Measurements from ENCODE around the gene WTIP.

Gene WTIP

DNA sequence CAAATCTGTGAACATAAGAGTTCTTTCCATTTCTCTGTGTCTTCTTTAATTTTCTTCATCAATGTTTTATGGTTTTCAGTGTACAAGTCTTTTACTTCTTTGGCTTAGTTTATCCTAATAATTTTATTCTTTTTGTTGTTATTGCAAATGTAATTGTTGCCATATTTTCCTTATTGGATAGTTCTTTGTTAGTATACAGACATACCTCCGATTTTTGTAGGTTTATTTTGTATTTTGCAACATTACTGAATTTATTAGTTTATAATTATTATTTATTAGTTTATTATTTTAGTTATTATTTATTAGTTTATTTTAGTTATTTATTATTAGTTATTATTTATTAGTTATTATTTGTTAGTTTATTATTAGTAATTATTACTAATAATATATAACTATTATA lies 43.4 kb downstream of the WTIP start:
- DNase-seq (ENCODE audit: extremely low read depth, low read depth): no peak
- TF ChIP-seq, protein P1, sequence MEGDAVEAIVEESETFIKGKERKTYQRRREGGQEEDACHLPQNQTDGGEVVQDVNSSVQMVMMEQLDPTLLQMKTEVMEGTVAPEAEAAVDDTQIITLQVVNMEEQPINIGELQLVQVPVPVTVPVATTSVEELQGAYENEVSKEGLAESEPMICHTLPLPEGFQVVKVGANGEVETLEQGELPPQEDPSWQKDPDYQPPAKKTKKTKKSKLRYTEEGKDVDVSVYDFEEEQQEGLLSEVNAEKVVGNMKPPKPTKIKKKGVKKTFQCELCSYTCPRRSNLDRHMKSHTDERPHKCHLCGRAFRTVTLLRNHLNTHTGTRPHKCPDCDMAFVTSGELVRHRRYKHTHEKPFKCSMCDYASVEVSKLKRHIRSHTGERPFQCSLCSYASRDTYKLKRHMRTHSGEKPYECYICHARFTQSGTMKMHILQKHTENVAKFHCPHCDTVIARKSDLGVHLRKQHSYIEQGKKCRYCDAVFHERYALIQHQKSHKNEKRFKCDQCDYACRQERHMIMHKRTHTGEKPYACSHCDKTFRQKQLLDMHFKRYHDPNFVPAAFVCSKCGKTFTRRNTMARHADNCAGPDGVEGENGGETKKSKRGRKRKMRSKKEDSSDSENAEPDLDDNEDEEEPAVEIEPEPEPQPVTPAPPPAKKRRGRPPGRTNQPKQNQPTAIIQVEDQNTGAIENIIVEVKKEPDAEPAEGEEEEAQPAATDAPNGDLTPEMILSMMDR (IDR thresholded peaks at IDR 0.05; ENCODE audit: low read depth, low read length): no peak

DNA sequence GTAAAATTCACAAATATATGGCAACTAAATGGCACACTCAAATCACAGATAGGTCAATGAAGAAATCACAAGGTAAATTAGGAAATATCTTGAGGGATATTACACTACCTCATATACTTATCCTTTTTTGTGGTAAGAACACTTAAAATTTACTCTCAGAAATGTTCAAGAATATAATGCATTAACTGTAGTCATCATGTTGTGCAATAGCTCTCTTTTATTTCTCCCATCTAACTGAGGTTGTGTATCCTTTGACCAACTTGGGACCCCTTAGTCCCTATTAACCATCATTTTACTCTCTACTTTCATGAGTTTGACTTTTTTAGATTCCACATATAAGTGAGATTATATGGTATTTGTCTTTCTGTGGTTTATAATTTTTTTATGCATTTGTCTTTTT lies 52.6 kb downstream of the WTIP start:
- TF ChIP-seq, protein P1 (IDR thresholded peaks at IDR 0.05; ENCODE audit: low read depth, low read length): no peak
- DNase-seq (ENCODE audit: extremely low read depth, low read depth): no peak

DNA sequence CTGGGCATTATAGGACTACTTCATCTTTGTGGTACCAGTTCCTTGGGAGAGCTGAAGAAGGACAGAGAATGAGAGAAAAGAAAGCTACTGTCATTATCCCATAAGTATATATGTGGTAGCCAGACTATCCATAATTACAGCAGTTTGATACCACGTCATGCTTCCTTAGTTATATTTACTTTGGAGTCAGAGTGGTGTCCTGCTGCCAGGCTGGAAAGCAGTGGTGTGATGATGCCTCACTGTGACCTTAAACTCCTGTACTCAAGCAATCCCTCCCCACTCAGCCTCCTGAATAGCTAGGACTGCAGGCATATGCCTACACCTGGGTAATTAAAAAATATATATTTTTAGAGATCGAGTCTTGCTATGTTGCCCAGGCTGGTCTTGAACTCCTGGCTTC lies 57.8 kb downstream of the WTIP start:
- no peak for DNase-seq (ENCODE audit: extremely low read depth, low read depth)
- TF ChIP-seq, protein P1 (IDR thresholded peaks at IDR 0.05; ENCODE audit: low read depth, low read length): no peak

GRCh38 chr19:34540811-34541557 lies 59.4 kb downstream of the WTIP start:
- TF ChIP-seq, protein P1 (IDR thresholded peaks at IDR 0.05; ENCODE audit: low read depth, low read length): no peak
- DNase-seq (ENCODE audit: extremely low read depth, low read depth): no peak

- TF ChIP-seq, protein P1 (IDR thresholded peaks at IDR 0.05; ENCODE audit: low read depth, low read length): no peak
- no peak for DNase-seq (ENCODE audit: extremely low read depth, low read depth)
These were observed 68.3 kb downstream of the WTIP start for GRCh38 chr19:34549833-34550232.

- TF ChIP-seq, protein P1 (IDR thresholded peaks at IDR 0.05; ENCODE audit: low read depth, low read length): peak; percentile 11
- no peak for DNase-seq (ENCODE audit: extremely low read depth, low read depth)
These were observed 73.9 kb downstream of the WTIP start for GRCh38 chr19:34555447-34555846.

DNA sequence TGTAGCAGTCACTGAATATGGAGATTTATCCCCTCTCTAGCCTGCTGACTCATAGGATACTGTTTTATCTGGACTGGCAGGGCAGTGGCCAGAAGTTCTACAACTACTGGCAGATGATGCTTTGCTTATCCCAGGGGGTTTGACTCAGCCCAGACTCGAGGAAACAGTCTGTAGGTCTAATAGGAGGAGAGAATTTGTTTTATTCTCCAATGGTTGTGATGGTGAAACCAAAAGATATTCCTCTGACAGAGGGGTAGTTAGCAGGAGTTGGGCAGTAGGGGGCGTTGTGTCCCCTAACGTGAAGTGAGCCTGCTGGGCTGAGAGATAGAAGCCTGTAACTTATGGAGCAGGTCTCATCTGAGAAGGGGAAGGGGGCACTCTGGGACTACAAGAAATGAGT lies 74.9 kb downstream of the WTIP start:
- TF ChIP-seq, protein P1 (IDR thresholded peaks at IDR 0.05; ENCODE audit: low read depth, low read length): peak; percentile 7; the same call in 1 of the 2 replicates
- DNase-seq (ENCODE audit: extremely low read depth, low read depth): no peak
